ENCODE measurements around the gene TMEM135.

DNA sequence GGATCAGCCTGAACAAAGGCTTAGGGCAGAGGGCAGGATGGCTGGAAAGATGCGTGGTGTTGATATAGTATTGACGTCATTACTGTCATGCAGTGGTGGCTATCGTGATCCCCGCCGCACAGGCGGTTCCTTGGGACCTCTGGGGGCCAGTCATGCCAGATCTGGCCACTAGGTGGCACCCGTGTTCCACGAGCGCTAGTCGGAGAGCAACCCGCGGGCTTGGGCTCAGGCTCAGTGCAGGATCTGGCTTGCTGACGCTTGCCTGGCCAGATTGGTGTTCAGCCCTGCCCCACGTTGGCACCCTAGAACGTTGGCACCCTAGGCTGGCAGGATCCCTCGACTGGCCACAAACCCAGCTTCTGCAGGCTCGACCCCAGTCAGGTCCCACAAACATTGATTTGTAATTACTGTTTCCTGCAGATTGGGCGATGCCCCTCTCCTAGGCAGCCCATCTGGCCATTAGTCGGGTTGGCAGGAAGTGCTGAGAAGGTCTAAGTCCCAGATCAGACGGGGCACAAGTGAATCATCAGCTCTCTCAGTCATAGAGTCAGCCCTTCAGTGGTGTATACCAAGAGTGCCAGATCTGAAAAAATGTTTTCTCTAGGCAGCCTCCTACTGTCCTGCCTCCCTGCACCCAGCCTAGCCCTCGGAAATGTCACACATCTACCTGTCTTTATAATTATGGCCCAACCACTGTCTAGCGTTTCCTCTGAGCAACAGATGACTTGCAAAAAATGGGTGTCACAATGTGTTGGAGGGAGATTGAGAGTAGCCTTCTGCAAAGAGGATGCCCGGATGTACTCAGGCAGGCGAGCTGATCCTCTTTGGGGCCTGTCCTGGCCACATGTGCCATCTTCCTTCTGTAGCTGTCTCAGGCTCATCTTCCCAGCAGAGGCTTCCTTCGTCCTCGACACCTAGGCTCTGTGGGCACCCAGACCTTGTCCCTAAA is 315.3 kb downstream of the TMEM135 start:
- no peak for TF ChIP-seq POLR2A (IDR thresholded peaks at IDR 0.05)
- TF ChIP-seq CTCF (IDR thresholded peaks at IDR 0.05) = peak; percentile 91 to 99 (median 97)

Measured in thyroid gland (tissue), 4 donors.